Limb (tissue), 2 donors: ENCODE results near the gene TMEM202.
A peak's percentile ranks its signal among the peaks of the same experiment; 100 is the strongest.
"Not testable (repeated sequence)": the region's sequence is repeated elsewhere in the genome, so short reads cannot be mapped to it uniquely, and the experiment has no call there.

Experiments
- DNase-seq, 2 donors: peaks; one replicate each; pipeline ENCODE4 v3.0.0-alpha.2; 2016; ENCODE audit errors: extremely low spot score in 2 of 2

Gene TMEM202

GRCh38 chr15:72402726-72403125 lies 4.6 kb downstream of the TMEM202 start:
- no peak for DNase-seq

DNA sequence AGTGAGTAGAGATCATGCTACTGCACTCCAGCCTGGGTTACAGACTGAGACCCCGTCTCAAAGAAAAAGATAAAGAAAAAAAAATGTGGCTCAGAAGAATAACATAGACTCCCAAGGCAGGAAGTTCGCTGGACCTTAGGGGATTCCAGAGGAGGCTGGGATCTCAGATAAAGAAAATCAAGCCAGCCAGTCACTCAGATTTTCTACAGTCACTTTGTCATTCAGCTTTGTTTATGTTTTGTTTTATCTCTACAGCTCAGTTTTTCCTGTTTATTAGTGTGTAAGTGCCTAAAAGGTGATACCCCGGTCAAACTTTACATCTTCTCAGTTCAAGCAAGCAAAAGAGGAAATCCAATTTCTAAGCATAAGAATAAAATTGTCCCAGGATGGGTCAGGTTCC lies 6.3 kb downstream of the TMEM202 start:
- no peak for DNase-seq

- no peak for DNase-seq
These were observed 6.7 kb downstream of the TMEM202 start for GRCh38 chr15:72404841-72405240.

- DNase-seq, result no peak
These were observed 8.8 kb downstream of the TMEM202 start for GRCh38 chr15:72406936-72407335.

GRCh38 chr15:72411111-72411510 lies 13.0 kb downstream of the TMEM202 start:
- DNase-seq, result no peak

GRCh38 chr15:72411544-72411943 lies 13.4 kb downstream of the TMEM202 start:
- DNase-seq, result no peak

DNA sequence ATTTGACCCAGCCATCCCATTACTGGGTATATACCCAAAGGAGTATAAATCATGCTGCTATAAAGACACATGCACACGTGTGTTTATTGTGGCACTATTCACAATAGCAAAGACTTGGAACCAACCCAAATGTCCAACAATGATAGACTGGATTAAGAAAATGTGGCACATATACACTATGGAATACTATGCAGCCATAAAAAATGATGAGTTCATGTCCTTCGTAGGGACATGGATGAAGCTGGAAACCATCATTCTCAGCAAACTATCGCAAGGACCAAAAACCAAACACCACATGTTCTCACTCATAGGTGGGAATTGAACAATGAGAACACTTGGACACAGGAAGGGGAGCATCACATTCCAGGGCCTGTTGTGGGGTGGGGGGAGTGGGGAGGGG lies 15.2 kb downstream of the TMEM202 start:
- DNase-seq, result not testable (repeated sequence)

GRCh38 chr15:72415304-72415703 lies 17.2 kb downstream of the TMEM202 start:
- DNase-seq, result no peak

- DNase-seq, result not testable (repeated sequence)
These were observed 21.7 kb downstream of the TMEM202 start for GRCh38 chr15:72419768-72420167.

DNA sequence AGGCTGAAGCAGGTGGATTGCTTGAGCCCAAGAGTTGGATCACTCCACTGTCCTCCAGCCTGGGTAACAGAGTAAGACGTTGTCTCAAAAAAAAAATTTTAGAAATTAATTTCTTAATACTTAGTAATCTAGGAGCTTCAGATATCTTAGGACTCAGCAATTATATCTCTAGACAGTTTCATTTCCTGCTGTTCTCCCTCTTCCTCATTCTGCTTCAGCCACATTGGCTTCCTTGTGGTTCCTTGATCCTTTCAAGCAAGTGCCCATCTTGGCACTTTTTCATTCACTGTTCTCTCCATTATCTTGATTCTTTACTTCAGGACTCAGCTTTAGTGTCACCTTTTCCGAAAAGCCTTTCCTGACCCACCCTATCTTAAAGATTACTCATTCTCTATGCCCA lies 22.5 kb downstream of the TMEM202 start:
- DNase-seq, result no peak

DNA sequence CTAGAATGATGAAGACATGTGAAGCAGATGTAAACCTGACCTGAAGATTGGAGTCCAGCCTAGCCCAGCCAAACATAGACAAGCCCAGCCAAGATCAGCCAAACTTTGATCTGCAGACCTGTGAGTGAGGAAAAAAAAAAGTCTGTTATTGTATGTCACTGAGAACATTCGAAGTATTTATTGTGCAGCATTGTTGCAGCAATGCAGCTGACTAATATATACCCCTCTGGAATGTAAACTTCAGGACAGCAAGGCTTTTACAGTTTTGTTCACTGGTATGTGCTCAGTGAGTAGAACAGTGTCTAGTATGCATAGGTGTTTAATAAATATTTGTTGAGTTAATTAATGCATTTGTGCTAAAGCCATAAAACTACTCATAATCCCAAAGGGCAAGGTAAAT lies 23.4 kb downstream of the TMEM202 start:
- DNase-seq, result no peak

GRCh38 chr15:72423256-72423655 lies 25.2 kb downstream of the TMEM202 start:
- DNase-seq, result peak in 1 of 2 donors; percentile 9

DNA sequence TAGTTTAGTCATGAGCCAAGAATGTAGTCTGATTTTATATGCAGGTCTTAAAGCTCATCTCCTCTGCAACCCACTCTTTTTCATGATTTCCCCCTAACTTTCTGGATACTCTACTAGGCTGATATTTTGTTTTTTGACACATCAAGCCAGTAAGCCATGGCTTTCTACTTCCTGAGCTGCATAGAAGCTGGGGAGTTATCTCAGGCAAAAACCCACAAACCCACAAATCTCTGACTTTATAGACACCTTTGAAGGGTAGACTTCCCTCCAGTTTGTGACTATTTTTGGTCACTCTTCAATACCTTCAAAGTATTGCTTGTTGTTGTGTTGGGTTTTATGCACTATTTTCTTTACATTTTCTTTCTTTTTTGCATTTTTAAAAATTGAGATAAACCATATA lies 28.6 kb downstream of the TMEM202 start:
- no peak for DNase-seq

DNA sequence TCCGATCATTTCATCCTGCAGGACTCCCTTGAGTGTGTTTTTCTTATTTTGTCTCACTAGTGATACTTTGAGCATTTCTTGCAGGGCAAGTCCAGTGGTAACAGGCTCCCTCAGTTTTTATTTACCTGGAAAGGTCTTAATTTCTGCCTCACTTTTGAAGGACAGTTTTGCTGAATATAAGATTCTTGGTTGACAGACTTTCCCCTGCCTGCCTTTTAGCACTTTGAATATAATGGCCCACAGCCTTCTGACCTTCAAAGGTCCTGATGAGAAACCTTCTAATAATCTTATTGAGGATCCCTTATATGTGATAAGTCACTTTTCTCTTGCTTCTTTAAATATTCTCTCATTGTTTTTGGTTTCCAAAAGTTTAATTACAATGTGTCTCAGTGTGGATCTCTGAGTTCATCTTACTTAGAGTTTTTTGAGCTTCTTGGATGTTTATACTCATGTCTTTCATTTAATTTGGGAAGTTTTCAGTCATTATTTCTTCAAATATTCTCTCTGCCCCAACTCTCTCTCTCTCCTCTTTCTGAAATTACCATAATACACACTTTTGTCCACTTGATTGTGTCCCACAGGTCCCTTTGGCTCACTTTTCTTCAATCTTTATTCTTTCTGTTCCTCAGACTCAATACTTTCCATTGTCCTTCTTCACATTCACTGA lies 39.7 kb downstream of the TMEM202 start:
- DNase-seq, result no peak

DNA sequence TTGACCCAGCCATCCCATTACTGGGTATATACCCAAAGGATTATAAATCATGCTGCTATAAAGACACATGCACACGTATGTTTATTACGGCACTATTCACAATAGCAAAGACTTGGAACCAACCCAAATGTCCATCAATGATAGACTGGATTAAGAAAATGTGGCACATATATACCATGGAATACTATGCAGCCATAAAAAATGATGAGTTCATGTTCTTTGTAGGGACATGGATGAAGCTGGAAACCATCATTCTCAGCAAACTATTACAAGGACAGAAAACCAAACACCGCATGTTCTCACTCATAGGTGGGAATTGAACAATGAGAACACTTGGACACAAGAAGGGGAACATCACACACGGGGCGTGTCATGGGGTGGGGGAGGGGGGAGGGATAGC lies 44.7 kb downstream of the TMEM202 start:
- not testable (repeated sequence) for DNase-seq

GRCh38 chr15:72445426-72445825 lies 47.3 kb downstream of the TMEM202 start:
- DNase-seq, result no peak

- DNase-seq, result no peak
These were observed 52.7 kb downstream of the TMEM202 start for GRCh38 chr15:72450805-72451204.

DNA sequence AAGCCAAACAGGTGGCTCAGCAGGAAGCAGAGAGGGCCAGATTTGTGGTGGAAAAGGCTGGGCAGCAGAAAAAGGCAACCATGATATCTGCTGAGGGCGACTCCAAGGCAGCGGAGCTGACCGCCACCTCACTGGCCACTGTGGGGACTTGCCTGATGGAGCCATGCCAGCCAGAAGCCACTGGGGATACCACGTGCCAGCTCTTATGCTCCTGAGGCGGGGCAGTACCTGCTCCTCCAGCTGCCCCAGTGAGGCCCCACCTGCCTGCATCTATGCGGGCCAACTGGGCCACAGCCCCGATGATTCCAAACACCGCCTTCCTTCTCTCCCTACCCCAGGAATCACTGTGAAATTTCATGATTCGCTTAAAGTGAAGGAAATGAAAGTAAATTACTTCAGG lies 53.1 kb downstream of the TMEM202 start:
- DNase-seq, result no peak

- DNase-seq, result no peak
These were observed 58.6 kb downstream of the TMEM202 start for GRCh38 chr15:72456684-72457083.
